ENCODE data around the gene DAPK1. TPM values are rescaled to one million over a fixed set of nuclear protein-coding genes. Genes with fewer than 3 reads are reported as not detected.

DAPK1 gene
- polyA plus RNA-seq, 1 donor from 2014 or later: 45.0 TPM

GRCh38 chr9:87612536-87612935, 114.9 kb downstream of the DAPK1 start:
- Histone ChIP-seq H3K4me3 (ENCODE audit: low read length) (no peak overlapping the region), H3F3A (ENCODE audit: insufficient read depth, low read length, poor library complexity, severe bottlenecking) (no peaks in the 10 kb centered on the region), H3K79me2 (replicated peaks; ENCODE audit: insufficient read depth, low read length) (no peaks in the 10 kb centered on the region), H4K20me1 (ENCODE audit: insufficient read depth) (no peaks in the 10 kb centered on the region), H2AFZ (ENCODE audit: low read depth, low read length) (no peak overlapping the region), H3K27ac (ENCODE audit: low read length) (no peak overlapping the region), H3K36me3 (ENCODE audit: insufficient read depth, low read length) (peaks cover 5% of the 10 kb centered on the region), H3K9ac (ENCODE audit: low read length) (no peak overlapping the region), H3K4me2 (ENCODE audit: low read length) (no peak overlapping the region), H3K27me3 (ENCODE audit: insufficient read depth, low read depth, low read length) (no peaks in the 10 kb centered on the region), H3K9me2 (ENCODE audit: insufficient read depth, low read length) (no peaks in the 10 kb centered on the region), H3K9me3 (ENCODE audit: low read length) (no peaks in the 10 kb centered on the region)
- no peak for TF ChIP-seq EZH2 (IDR thresholded peaks at IDR 0.05; ENCODE audit: borderline replicate concordance, insufficient read depth, low read length, poor library complexity, severe bottlenecking)
- TF ChIP-seq POLR2AphosphoS5 (IDR thresholded peaks at IDR 0.05): no peak

DNA sequence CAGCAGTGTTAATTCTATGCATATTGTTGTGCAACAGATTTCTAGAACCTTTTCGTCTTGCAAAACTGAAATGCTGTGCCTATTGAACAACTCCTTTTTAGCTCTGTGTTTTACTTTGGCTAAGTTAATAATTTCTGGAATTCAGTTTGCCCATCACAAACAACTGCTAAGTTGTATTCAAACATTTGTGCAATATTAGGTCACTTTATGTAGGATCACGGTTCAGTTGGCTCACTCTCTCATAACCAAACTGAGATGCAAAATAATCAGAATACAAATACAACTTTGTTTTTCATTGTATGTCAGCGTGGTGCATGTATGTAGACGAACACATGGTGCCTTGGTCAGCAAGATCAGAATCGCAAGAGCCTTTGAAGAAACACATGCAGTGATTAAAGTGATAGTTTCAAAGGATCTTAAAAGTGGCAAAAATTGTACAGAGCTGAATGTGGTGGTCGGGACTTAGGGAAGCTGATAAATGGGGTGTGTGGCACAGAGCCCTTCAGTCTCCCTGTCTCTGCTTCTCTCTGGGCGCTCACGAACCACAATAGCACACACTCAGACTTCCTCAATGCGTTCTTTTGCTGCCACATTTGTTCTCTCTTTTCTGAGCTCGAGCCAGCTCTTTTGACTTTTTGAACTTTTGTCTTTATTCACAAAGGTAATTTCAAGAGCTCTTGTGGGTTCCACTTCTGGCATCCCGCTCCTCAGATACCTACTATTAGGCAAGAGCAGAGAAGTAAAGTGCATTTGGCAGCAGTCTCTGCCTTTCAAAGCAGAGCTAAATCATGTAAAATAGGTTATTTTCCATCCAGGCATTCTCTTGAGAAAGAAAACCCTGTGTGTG, 115.8 kb downstream of the DAPK1 start:
- Histone ChIP-seq H3F3A (ENCODE audit: insufficient read depth, low read length, poor library complexity, severe bottlenecking) (no peaks in the 10 kb centered on the region), H3K9ac (ENCODE audit: low read length) (no peak overlapping the region), H3K4me3 (ENCODE audit: low read length) (no peak overlapping the region), H2AFZ (ENCODE audit: low read depth, low read length) (no peak overlapping the region), H3K79me2 (replicated peaks; ENCODE audit: insufficient read depth, low read length) (no peaks in the 10 kb centered on the region), H3K4me2 (ENCODE audit: low read length) (no peak overlapping the region), H3K27me3 (ENCODE audit: insufficient read depth, low read depth, low read length) (no peaks in the 10 kb centered on the region), H3K9me3 (ENCODE audit: low read length) (no peaks in the 10 kb centered on the region), H3K27ac (ENCODE audit: low read length) (no peak overlapping the region), H3K9me2 (ENCODE audit: insufficient read depth, low read length) (no peaks in the 10 kb centered on the region), H3K36me3 (ENCODE audit: insufficient read depth, low read length) (peaks cover 9% of the 10 kb centered on the region), H4K20me1 (ENCODE audit: insufficient read depth) (no peaks in the 10 kb centered on the region)
- TF ChIP-seq, protein P1, sequence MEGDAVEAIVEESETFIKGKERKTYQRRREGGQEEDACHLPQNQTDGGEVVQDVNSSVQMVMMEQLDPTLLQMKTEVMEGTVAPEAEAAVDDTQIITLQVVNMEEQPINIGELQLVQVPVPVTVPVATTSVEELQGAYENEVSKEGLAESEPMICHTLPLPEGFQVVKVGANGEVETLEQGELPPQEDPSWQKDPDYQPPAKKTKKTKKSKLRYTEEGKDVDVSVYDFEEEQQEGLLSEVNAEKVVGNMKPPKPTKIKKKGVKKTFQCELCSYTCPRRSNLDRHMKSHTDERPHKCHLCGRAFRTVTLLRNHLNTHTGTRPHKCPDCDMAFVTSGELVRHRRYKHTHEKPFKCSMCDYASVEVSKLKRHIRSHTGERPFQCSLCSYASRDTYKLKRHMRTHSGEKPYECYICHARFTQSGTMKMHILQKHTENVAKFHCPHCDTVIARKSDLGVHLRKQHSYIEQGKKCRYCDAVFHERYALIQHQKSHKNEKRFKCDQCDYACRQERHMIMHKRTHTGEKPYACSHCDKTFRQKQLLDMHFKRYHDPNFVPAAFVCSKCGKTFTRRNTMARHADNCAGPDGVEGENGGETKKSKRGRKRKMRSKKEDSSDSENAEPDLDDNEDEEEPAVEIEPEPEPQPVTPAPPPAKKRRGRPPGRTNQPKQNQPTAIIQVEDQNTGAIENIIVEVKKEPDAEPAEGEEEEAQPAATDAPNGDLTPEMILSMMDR (IDR thresholded peaks at IDR 0.05; ENCODE audit: poor library complexity, severe bottlenecking): no peak
- no peak for TF ChIP-seq POLR2AphosphoS5 (IDR thresholded peaks at IDR 0.05)
- no peak for TF ChIP-seq TAF1 (IDR thresholded peaks at IDR 0.05; ENCODE audit: low read depth)
- TF ChIP-seq RAD21 (conservative IDR thresholded peaks at IDR 0.05): no peak
- no peak for TF ChIP-seq SMC3 (conservative IDR thresholded peaks at IDR 0.05; ENCODE audit: poor library complexity)
- no peak for TF ChIP-seq EP300 (conservative IDR thresholded peaks at IDR 0.05; ENCODE audit: poor library complexity, severe bottlenecking)
- TF ChIP-seq, protein P2, sequence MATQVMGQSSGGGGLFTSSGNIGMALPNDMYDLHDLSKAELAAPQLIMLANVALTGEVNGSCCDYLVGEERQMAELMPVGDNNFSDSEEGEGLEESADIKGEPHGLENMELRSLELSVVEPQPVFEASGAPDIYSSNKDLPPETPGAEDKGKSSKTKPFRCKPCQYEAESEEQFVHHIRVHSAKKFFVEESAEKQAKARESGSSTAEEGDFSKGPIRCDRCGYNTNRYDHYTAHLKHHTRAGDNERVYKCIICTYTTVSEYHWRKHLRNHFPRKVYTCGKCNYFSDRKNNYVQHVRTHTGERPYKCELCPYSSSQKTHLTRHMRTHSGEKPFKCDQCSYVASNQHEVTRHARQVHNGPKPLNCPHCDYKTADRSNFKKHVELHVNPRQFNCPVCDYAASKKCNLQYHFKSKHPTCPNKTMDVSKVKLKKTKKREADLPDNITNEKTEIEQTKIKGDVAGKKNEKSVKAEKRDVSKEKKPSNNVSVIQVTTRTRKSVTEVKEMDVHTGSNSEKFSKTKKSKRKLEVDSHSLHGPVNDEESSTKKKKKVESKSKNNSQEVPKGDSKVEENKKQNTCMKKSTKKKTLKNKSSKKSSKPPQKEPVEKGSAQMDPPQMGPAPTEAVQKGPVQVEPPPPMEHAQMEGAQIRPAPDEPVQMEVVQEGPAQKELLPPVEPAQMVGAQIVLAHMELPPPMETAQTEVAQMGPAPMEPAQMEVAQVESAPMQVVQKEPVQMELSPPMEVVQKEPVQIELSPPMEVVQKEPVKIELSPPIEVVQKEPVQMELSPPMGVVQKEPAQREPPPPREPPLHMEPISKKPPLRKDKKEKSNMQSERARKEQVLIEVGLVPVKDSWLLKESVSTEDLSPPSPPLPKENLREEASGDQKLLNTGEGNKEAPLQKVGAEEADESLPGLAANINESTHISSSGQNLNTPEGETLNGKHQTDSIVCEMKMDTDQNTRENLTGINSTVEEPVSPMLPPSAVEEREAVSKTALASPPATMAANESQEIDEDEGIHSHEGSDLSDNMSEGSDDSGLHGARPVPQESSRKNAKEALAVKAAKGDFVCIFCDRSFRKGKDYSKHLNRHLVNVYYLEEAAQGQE (IDR thresholded peaks at IDR 0.05; ENCODE audit: borderline replicate concordance): no peak
- no peak for TF ChIP-seq MXI1 (conservative IDR thresholded peaks at IDR 0.05; ENCODE audit: poor library complexity, severe bottlenecking)
- TF ChIP-seq EZH2 (IDR thresholded peaks at IDR 0.05; ENCODE audit: borderline replicate concordance, insufficient read depth, low read length, poor library complexity, severe bottlenecking): no peak
